Amygdala (tissue), 56 donors: ENCODE measurements around the gene AGPAT4.
"Not testable (repeated sequence)": the region's sequence is repeated elsewhere in the genome, so short reads cannot be mapped to it uniquely, and the experiment has no call there.

Experiments
- DNase-seq, 56 donors: peaks; one replicate each; lab custom pipeline; 2025; lab: John Stamatoyannopoulos, UW

Gene AGPAT4

GRCh38 chr6:161211380-161212035 lies 62.4 kb downstream of the AGPAT4 start:
- no peak for DNase-seq

GRCh38 chr6:161210857-161211256 lies 63.0 kb downstream of the AGPAT4 start:
- DNase-seq: no peak

GRCh38 chr6:161207200-161207599 lies 66.7 kb downstream of the AGPAT4 start:
- no peak for DNase-seq

GRCh38 chr6:161204866-161205557 lies 68.8 kb downstream of the AGPAT4 start:
- peak in 3 of 56 donors; percentile 27 to 31 (median 27) for DNase-seq

- DNase-seq: peak in 1 of 56 donors; percentile 33
These were observed 73.1 kb downstream of the AGPAT4 start for GRCh38 chr6:161200610-161201370.

GRCh38 chr6:161199850-161200249 lies 74.0 kb downstream of the AGPAT4 start:
- DNase-seq: peak in 1 of 56 donors; percentile 21

GRCh38 chr6:161198783-161199460 lies 74.9 kb downstream of the AGPAT4 start:
- no peak for DNase-seq

GRCh38 chr6:161198176-161198575 lies 75.7 kb downstream of the AGPAT4 start:
- DNase-seq: no peak

- DNase-seq: no peak
These were observed 78.5 kb downstream of the AGPAT4 start for GRCh38 chr6:161195386-161195785.

GRCh38 chr6:161194374-161194773 lies 79.5 kb downstream of the AGPAT4 start:
- DNase-seq: no peak

- DNase-seq: no peak
These were observed 81.0 kb downstream of the AGPAT4 start for GRCh38 chr6:161192636-161193411.

- no peak for DNase-seq
These were observed 82.2 kb downstream of the AGPAT4 start for GRCh38 chr6:161191671-161192070.

GRCh38 chr6:161191007-161191406 lies 82.9 kb downstream of the AGPAT4 start:
- DNase-seq: no peak

GRCh38 chr6:161189891-161190290 lies 84.0 kb downstream of the AGPAT4 start:
- DNase-seq: no peak

GRCh38 chr6:161188547-161189465 lies 85.1 kb downstream of the AGPAT4 start:
- no peak for DNase-seq

GRCh38 chr6:161186173-161186769 lies 87.6 kb downstream of the AGPAT4 start:
- DNase-seq: peak in 5 of 56 donors; percentile 18 to 65 (median 39)

- DNase-seq: peak in 11 of 56 donors; percentile 14 to 54 (median 36)
These were observed 92.7 kb downstream of the AGPAT4 start for GRCh38 chr6:161181121-161181520.

- DNase-seq: not testable (repeated sequence)
These were observed 95.7 kb downstream of the AGPAT4 start for GRCh38 chr6:161178155-161178554.
